ENCODE data around the gene SEMA3D. TPM values are rescaled to one million over a fixed set of nuclear protein-coding genes. Genes with fewer than 3 reads are reported as not detected.
"Not testable (repeated sequence)": the region's sequence is repeated elsewhere in the genome, so short reads cannot be mapped to it uniquely, and the experiment has no call there.

The SEMA3D gene
- polyA plus RNA-seq, 3 donors from 2014 or later: not detected

- no peak overlapping the region for H3K4me3 Mint-ChIP-seq
- peaks cover 0 to 2% (median 0%) of the 10 kb centered on the region in 3 donors for H3K36me3 Mint-ChIP-seq
- DNase-seq: no peak
- peaks cover 0 to 44% (median 7%) of the 10 kb centered on the region in 6 donors for H3K9me3 Mint-ChIP-seq
- H3K4me1 Mint-ChIP-seq: no peaks in the 10 kb centered on the region
- H3K27ac Mint-ChIP-seq: no peak overlapping the region
- no peaks in the 10 kb centered on the region for H3K27me3 Mint-ChIP-seq (ENCODE audit: low read depth in 3 of 3)
Observed at GRCh38 chr7:84997626-84998025, 189.2 kb downstream of the SEMA3D start.

GRCh38 chr7:84992954-84993353, 193.9 kb downstream of the SEMA3D start:
- not testable (repeated sequence) for H3K36me3 Mint-ChIP-seq; DNase-seq; H3K27me3 Mint-ChIP-seq (ENCODE audit: low read depth in 3 of 3); H3K4me3 Mint-ChIP-seq; H3K4me1 Mint-ChIP-seq; H3K27ac Mint-ChIP-seq
- H3K9me3 Mint-ChIP-seq: peaks cover 3 to 18% (median 5%) of the 10 kb centered on the region in 6 donors

DNA sequence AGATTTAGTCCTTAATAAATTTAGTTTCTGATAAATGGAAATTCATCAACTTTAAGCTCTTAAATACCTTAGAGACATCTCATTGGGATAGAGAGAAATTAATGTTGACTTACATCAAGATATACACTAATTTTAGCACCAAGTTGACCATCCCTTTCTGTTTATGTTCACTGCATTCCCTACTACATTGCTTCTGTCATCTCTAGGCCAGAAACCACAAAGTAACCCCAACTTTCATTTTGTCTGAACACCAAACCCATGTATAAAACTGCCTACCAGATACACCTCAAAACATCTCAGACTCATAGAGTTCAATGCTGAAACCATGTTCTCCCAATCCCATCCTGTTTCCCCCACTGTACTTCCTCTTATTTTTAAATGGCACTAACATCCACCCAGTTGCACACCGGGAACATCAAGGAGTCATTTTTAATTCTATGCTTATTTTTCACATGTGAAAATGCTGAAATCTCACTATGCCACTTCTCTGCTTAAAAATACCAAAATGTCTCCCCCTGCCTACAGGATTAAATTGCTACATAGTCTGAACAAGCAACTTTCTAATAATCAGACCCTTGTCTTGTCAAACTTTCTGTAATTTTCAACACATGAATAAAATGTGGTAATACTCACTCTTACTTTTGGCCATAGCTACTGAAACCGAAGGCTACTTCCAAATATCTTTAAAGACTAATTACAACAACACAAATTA, 201.6 kb downstream of the SEMA3D start:
- DNase-seq: no peak
- H3K9me3 Mint-ChIP-seq: peaks cover 8 to 37% (median 20%) of the 10 kb centered on the region in 6 donors
- no peak overlapping the region for H3K4me3 Mint-ChIP-seq
- peaks cover 0 to 4% (median 0%) of the 10 kb centered on the region in 3 donors for H3K36me3 Mint-ChIP-seq
- H3K27me3 Mint-ChIP-seq (ENCODE audit: low read depth in 3 of 3): peaks cover 0 to 2% (median 0%) of the 10 kb centered on the region in 3 donors
- H3K4me1 Mint-ChIP-seq: no peaks in the 10 kb centered on the region
- no peak overlapping the region for H3K27ac Mint-ChIP-seq

GRCh38 chr7:84982199-84982598, 204.7 kb downstream of the SEMA3D start:
- H3K27ac Mint-ChIP-seq: no peak overlapping the region
- H3K36me3 Mint-ChIP-seq: peaks cover 0 to 4% (median 0%) of the 10 kb centered on the region in 3 donors
- DNase-seq: no peak
- peaks cover 0 to 3% (median 2%) of the 10 kb centered on the region in 3 donors for H3K27me3 Mint-ChIP-seq (ENCODE audit: low read depth in 3 of 3)
- H3K4me1 Mint-ChIP-seq: no peaks in the 10 kb centered on the region
- peaks cover 12 to 42% (median 26%) of the 10 kb centered on the region in 6 donors for H3K9me3 Mint-ChIP-seq
- no peak overlapping the region for H3K4me3 Mint-ChIP-seq

DNA sequence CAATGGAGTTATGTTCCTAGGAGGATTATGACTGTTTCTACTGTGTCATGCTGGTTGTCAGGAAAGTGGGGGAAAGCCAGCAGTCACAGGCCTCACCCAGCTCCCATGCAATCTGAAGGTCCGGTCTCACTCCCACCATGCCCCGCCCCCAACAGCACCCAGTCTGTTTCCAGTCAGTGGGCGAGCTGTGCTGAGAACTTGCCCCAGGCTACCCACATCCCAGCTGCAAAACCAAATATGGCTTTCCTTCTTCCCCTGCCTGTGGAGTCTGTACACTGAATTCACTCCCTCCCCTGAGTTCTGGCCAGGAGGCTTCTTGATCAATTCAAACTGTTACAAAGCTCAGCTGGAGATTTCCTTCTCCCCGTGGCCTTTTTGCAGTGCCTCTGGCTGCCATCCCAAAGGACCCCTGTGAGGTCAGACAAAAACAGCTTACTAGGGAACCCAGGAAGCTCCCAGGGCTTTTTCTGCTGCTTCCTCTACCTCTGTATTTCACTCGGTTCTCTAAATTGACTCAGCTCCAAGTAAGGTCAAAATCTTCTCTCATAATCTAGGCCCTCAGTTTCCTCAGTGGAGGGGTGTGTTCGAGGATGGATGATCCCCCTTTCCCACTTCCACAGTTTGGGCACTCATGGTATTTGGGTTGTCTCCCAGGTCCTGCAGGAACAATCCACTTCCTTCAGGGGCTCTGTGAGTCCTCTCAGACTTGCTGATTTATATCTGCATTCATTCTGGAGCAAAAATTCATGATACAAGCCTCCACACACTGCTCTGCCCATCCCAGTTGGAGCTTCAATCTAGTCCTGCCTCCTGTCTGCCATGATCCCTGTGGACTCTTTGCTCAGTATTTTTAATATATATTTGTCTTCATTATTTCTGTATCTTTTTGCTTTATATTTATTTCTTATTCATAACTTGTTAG, 205.5 kb downstream of the SEMA3D start:
- Mint-ChIP-seq H3K36me3 (peaks cover 0 to 4% (median 0%) of the 10 kb centered on the region in 3 donors), H3K9me3 (peaks cover 12 to 42% (median 26%) of the 10 kb centered on the region in 6 donors), H3K4me1 (no peaks in the 10 kb centered on the region), H3K27me3 (ENCODE audit: low read depth in 3 of 3) (peaks cover 0 to 3% (median 2%) of the 10 kb centered on the region in 3 donors), H3K4me3 (no peak overlapping the region), H3K27ac (no peak overlapping the region)
- DNase-seq: no peak

- Mint-ChIP-seq H3K27ac (no peak overlapping the region), H3K4me3 (no peak overlapping the region), H3K36me3 (no peaks in the 10 kb centered on the region), H3K4me1 (no peaks in the 10 kb centered on the region), H3K27me3 (ENCODE audit: low read depth in 3 of 3) (peaks cover 0 to 3% (median 0%) of the 10 kb centered on the region in 3 donors), H3K9me3 (peaks cover 5 to 35% (median 17%) of the 10 kb centered on the region in 6 donors)
- no peak for DNase-seq
Observed at GRCh38 chr7:84975586-84976185, 211.2 kb downstream of the SEMA3D start.

DNA sequence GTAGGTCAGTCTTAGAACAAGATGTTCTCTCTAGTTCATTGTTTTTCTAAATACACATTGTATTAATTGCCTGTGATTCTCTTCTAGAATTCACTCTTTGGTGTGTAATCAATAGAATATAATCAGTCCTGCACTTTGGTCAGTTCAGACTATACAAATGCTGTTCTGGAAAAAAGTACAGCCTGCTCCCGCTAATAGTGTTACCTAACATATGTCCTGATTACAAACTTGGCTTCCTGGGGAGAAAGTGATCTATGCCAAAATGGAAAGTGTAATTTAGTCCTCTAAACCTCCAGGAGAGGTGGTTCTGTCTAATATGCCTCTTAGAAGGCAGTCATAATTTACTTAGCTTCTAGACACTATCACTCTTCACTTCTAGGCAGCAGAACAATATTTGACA, 215.5 kb downstream of the SEMA3D start:
- peaks cover 8 to 35% (median 13%) of the 10 kb centered on the region in 6 donors for H3K9me3 Mint-ChIP-seq
- H3K4me3 Mint-ChIP-seq: no peak overlapping the region
- no peak overlapping the region for H3K27ac Mint-ChIP-seq
- H3K4me1 Mint-ChIP-seq: no peaks in the 10 kb centered on the region
- no peaks in the 10 kb centered on the region for H3K36me3 Mint-ChIP-seq
- H3K27me3 Mint-ChIP-seq (ENCODE audit: low read depth in 3 of 3): no peaks in the 10 kb centered on the region
- DNase-seq: no peak

- no peak for DNase-seq
- Mint-ChIP-seq H3K36me3 (no peaks in the 10 kb centered on the region), H3K4me1 (no peaks in the 10 kb centered on the region), H3K27me3 (ENCODE audit: low read depth in 3 of 3) (no peaks in the 10 kb centered on the region), H3K9me3 (peaks cover 11 to 35% (median 12%) of the 10 kb centered on the region in 6 donors), H3K4me3 (no peak overlapping the region), H3K27ac (no peak overlapping the region)
Observed at GRCh38 chr7:84970670-84971069, 216.2 kb downstream of the SEMA3D start.

- Mint-ChIP-seq H3K9me3 (peaks cover 0 to 56% (median 25%) of the 10 kb centered on the region in 6 donors), H3K27ac (no peak overlapping the region), H3K4me3 (no peak overlapping the region), H3K27me3 (ENCODE audit: low read depth in 3 of 3) (peaks cover 0 to 1% (median 0%) of the 10 kb centered on the region in 3 donors), H3K4me1 (no peaks in the 10 kb centered on the region), H3K36me3 (peaks cover 0 to 3% (median 0%) of the 10 kb centered on the region in 3 donors)
- DNase-seq: no peak
Observed at GRCh38 chr7:84953234-84953633, 233.6 kb downstream of the SEMA3D start.

GRCh38 chr7:84950836-84951235, 236.0 kb downstream of the SEMA3D start:
- H3K36me3 Mint-ChIP-seq: peaks cover 0 to 3% (median 0%) of the 10 kb centered on the region in 3 donors
- H3K4me3 Mint-ChIP-seq: no peak overlapping the region
- H3K9me3 Mint-ChIP-seq: peaks cover 0 to 58% (median 21%) of the 10 kb centered on the region in 6 donors
- no peak for DNase-seq
- H3K27ac Mint-ChIP-seq: no peak overlapping the region
- H3K4me1 Mint-ChIP-seq: no peaks in the 10 kb centered on the region
- H3K27me3 Mint-ChIP-seq (ENCODE audit: low read depth in 3 of 3): peaks cover 0 to 1% (median 0%) of the 10 kb centered on the region in 3 donors

DNA sequence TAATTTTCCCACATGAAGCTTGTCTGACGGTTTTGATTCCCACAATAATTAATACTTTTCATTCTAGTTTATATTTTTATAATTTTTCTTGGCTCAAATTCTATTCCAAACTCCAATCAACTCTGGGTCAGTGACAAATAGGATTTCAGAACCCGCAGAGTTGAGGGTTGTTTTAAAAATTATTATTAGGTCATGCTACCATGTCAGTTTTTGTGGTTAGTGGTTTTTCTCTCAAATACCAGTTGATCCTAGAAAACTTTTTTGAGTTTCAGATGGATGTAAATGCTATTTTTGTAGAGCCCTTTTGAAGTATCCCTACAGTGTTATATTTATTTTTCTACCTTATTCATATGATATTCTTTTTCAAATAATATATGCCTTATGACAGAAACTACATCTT, 237.4 kb downstream of the SEMA3D start:
- Mint-ChIP-seq H3K27me3 (ENCODE audit: low read depth in 3 of 3) (peaks cover 0 to 1% (median 0%) of the 10 kb centered on the region in 3 donors), H3K27ac (no peak overlapping the region), H3K36me3 (peaks cover 0 to 3% (median 0%) of the 10 kb centered on the region in 3 donors), H3K9me3 (peaks cover 0 to 50% (median 16%) of the 10 kb centered on the region in 6 donors), H3K4me3 (no peak overlapping the region), H3K4me1 (no peaks in the 10 kb centered on the region)
- no peak for DNase-seq

DNA sequence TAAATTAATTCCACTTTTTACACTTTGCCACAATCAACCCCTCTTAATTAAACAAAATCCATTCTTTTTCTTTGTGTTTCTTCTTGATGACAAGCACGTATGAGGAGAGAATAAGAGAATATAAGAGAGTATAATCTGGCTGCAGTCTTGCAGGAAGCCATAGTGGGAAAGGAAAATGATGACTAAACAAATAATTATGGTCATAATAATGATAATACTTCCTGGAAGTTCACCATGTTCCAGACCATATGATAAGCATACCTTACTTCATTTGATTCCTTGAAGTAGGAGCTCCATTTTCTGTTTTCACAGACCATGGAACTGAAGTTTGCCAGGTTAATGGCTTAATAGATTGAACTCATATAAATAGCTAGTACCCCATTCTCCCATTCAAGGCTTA, 237.8 kb downstream of the SEMA3D start:
- no peaks in the 10 kb centered on the region for H3K27me3 Mint-ChIP-seq (ENCODE audit: low read depth in 3 of 3)
- no peaks in the 10 kb centered on the region for H3K4me1 Mint-ChIP-seq
- peaks cover 0 to 47% (median 16%) of the 10 kb centered on the region in 6 donors for H3K9me3 Mint-ChIP-seq
- H3K27ac Mint-ChIP-seq: no peak overlapping the region
- peaks cover 0 to 3% (median 0%) of the 10 kb centered on the region in 3 donors for H3K36me3 Mint-ChIP-seq
- no peak for DNase-seq
- no peak overlapping the region for H3K4me3 Mint-ChIP-seq

DNA sequence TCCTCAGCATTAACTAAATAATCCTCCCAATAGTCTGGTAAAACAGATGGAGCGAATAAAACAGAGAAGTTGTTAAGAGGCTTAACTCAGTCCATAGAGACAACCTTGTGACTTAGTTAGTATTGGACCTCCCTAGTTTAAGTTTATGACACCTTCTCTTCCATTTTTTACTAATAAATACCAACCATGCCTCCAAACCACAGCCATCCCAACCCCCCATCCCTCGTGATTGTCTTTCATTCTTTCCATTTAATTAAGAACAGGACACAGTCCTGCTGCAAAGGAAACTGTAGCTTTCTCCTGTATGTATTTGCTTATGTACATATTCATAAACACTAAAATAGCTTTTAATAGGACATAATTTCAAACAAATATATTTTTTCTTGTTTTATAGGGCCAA, 238.2 kb downstream of the SEMA3D start:
- H3K4me1 Mint-ChIP-seq: no peaks in the 10 kb centered on the region
- H3K27me3 Mint-ChIP-seq (ENCODE audit: low read depth in 3 of 3): no peaks in the 10 kb centered on the region
- H3K4me3 Mint-ChIP-seq: no peak overlapping the region
- no peak overlapping the region for H3K27ac Mint-ChIP-seq
- DNase-seq: no peak
- H3K36me3 Mint-ChIP-seq: peaks cover 0 to 3% (median 0%) of the 10 kb centered on the region in 3 donors
- H3K9me3 Mint-ChIP-seq: peaks cover 0 to 42% (median 16%) of the 10 kb centered on the region in 6 donors

Measured in immature natural killer cell (primary cell).